Activated CD4-positive, alpha-beta T cell treated with anti-CD3 and anti-CD28 coated beads for 48 hours (primary cell): ENCODE data around the gene MICU2.
"Not testable (repeated sequence)": the region's sequence is repeated elsewhere in the genome, so short reads cannot be mapped to it uniquely, and the experiment has no call there.

Source experiments
- DNase-seq: peaks from one replicate; pipeline ENCODE4 v3.0.0-alpha.2; 2020

MICU2 gene

GRCh38 chr13:21594715-21595545 is 9.0 kb downstream of the MICU2 start:
- no peak for DNase-seq

GRCh38 chr13:21590665-21591456 is 13.1 kb downstream of the MICU2 start:
- not testable (repeated sequence) for DNase-seq

- no peak for DNase-seq
Measured at GRCh38 chr13:21590231-21590630, 13.7 kb downstream of the MICU2 start.

GRCh38 chr13:21589510-21589909 is 14.5 kb downstream of the MICU2 start:
- not testable (repeated sequence) for DNase-seq

- DNase-seq = not testable (repeated sequence)
Measured at GRCh38 chr13:21588411-21588810, 15.6 kb downstream of the MICU2 start.

GRCh38 chr13:21584973-21585592 is 18.9 kb downstream of the MICU2 start:
- DNase-seq = no peak

- no peak for DNase-seq
Measured at GRCh38 chr13:21583478-21583877, 20.5 kb downstream of the MICU2 start.

- DNase-seq = no peak
Measured at GRCh38 chr13:21580736-21581135, 23.2 kb downstream of the MICU2 start.

- no peak for DNase-seq
Measured at GRCh38 chr13:21579754-21580316, 24.1 kb downstream of the MICU2 start.

- no peak for DNase-seq
Measured at GRCh38 chr13:21578748-21579147, 25.2 kb downstream of the MICU2 start.

- DNase-seq = no peak
Measured at GRCh38 chr13:21576426-21576825, 27.5 kb downstream of the MICU2 start.

GRCh38 chr13:21573920-21574712 is 29.9 kb downstream of the MICU2 start:
- DNase-seq = no peak

- no peak for DNase-seq
Measured at GRCh38 chr13:21569686-21570085, 34.3 kb downstream of the MICU2 start.

- DNase-seq = no peak
Measured at GRCh38 chr13:21568854-21569253, 35.1 kb downstream of the MICU2 start.

- no peak for DNase-seq
Measured at GRCh38 chr13:21567714-21568113, 36.3 kb downstream of the MICU2 start.

GRCh38 chr13:21557995-21558394 is 46.0 kb downstream of the MICU2 start:
- DNase-seq = no peak

- no peak for DNase-seq
Measured at GRCh38 chr13:21556051-21556450, 47.9 kb downstream of the MICU2 start.

- not testable (repeated sequence) for DNase-seq
Measured at GRCh38 chr13:21553261-21553660, 50.7 kb downstream of the MICU2 start.

GRCh38 chr13:21550918-21551317 is 53.1 kb downstream of the MICU2 start:
- DNase-seq = no peak

GRCh38 chr13:21549633-21550032 is 54.3 kb downstream of the MICU2 start:
- no peak for DNase-seq

- no peak for DNase-seq
Measured at GRCh38 chr13:21548577-21548976, 55.4 kb downstream of the MICU2 start.

- no peak for DNase-seq
Measured at GRCh38 chr13:21546372-21546771, 57.6 kb downstream of the MICU2 start.
